ENCODE measurements around the gene OSBP. TPM values are rescaled to one million over a fixed set of nuclear protein-coding genes. Genes with fewer than 3 reads are reported as not detected.

The OSBP gene
- total and polyA plus RNA-seq, 2 experiments from 2014 or later: 11.0 to 39.3 TPM

DNA sequence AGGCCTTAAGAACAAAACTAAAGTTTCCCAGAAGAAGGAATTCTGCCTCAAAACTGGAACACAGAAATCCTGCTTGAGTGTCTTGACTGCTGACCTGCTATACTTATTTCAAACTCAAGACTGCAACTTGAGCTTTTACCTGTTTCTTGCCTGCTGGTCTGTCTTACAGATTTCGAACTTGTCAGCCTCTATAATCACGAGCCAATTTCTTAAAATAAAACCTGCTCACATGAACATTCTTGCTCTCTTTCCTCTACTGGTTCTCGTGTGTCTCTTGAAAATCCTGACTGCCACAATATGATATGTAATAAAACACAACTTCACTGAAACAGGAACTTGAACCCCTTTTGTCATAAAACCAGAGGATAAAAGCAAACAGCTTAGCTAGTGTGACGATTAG is 39.3 kb upstream of the OSBP start:
- TF ChIP-seq, protein P1, sequence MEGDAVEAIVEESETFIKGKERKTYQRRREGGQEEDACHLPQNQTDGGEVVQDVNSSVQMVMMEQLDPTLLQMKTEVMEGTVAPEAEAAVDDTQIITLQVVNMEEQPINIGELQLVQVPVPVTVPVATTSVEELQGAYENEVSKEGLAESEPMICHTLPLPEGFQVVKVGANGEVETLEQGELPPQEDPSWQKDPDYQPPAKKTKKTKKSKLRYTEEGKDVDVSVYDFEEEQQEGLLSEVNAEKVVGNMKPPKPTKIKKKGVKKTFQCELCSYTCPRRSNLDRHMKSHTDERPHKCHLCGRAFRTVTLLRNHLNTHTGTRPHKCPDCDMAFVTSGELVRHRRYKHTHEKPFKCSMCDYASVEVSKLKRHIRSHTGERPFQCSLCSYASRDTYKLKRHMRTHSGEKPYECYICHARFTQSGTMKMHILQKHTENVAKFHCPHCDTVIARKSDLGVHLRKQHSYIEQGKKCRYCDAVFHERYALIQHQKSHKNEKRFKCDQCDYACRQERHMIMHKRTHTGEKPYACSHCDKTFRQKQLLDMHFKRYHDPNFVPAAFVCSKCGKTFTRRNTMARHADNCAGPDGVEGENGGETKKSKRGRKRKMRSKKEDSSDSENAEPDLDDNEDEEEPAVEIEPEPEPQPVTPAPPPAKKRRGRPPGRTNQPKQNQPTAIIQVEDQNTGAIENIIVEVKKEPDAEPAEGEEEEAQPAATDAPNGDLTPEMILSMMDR (conservative IDR thresholded peaks at IDR 0.05; ENCODE audit: low read depth in 2 of 2): no peak
- TF ChIP-seq ZNF114 (CRISPR knock-in tag; IDR thresholded peaks at IDR 0.05): no peak
- TF ChIP-seq EZH2phosphoT487 (IDR thresholded peaks at IDR 0.05; ENCODE audit: unreplicated experiment): no peak
- H3K9me3 Mint-ChIP-seq: no peaks in the 10 kb centered on the region
- no peaks in the 10 kb centered on the region for H3K79me2 ChIP-seq (replicated peaks; ENCODE audit: insufficient read depth)
- ATAC-seq (no peak), DNase-seq (ENCODE audit: low spot score) (no peak)
- H3K4me2 ChIP-seq: no peak overlapping the region
- H3F3A ChIP-seq (replicated peaks; ENCODE audit: low read depth): no peaks in the 10 kb centered on the region
- H3K27me3 ChIP-seq (ENCODE audit: insufficient read depth): no peaks in the 10 kb centered on the region
- peaks cover 76% of the 10 kb centered on the region for H3K36me3 ChIP-seq (ENCODE audit: insufficient read depth)
- no peak overlapping the region for H3K27ac ChIP-seq (ENCODE audit: low read depth)
- H2AFZ ChIP-seq: no peak overlapping the region
- H3K4me3 Mint-ChIP-seq: no peak overlapping the region
- H3K9me2 ChIP-seq (ENCODE audit: insufficient read depth): no peaks in the 10 kb centered on the region
- no peak overlapping the region for H3K27ac Mint-ChIP-seq
- peaks cover 2% of the 10 kb centered on the region; the same call in 1 of the 2 replicates for H3K4me1 ChIP-seq (ENCODE audit: insufficient read depth)
- peaks cover 4% of the 10 kb centered on the region for H3K27me3 Mint-ChIP-seq (ENCODE audit: insufficient read depth, low read depth, poor library complexity)
- peaks cover 88% of the 10 kb centered on the region for H3K36me3 Mint-ChIP-seq (ENCODE audit: low read depth)
- H4K20me1 ChIP-seq (replicated peaks; ENCODE audit: insufficient read depth): no peaks in the 10 kb centered on the region; the same call in 1 of the 2 replicates
- no peak overlapping the region for H3K4me3 ChIP-seq
- H3K4me1 Mint-ChIP-seq: no peaks in the 10 kb centered on the region

DNA sequence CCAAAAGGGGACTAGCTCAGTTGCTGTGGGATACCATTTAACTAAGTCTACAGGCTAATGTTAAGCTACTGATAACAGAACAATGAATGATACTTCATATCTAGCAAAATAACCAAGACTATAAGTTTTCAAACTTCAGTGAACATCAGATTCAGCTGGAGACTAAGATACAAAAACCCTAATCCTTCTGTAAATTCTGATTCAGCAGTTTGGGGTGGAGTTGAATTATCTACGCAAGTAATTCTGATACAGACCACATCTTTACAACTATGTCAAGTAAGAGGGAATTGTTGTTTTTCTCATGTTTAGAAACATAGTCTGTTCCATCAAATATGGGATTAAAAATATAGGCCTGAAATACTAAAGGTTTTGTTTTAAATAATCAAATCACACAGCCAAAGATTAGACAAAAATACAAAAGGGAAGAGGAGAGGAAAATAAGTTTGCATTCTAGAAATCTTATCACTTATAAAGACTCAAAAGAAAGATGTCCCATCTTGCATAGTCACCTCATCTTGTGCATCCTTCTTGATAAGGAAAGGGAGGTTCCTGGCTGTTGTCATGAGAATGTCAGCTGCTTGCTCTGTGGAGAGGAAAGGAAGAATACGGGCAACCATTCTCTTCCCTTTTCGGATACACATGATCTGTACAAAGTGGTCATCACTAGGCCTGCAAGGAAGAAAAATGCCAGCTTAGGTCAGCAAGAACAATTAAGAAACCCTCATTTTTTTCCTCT is 31.8 kb upstream of the OSBP start:
- Mint-ChIP-seq H3K4me1 (no peaks in the 10 kb centered on the region), H3K4me3 (no peak overlapping the region), H3K27me3 (ENCODE audit: insufficient read depth, low read depth, poor library complexity) (peaks cover 2% of the 10 kb centered on the region), H3K9me3 (no peaks in the 10 kb centered on the region), H3K36me3 (ENCODE audit: low read depth) (peaks cover 88% of the 10 kb centered on the region), H3K27ac (no peak overlapping the region)
- Histone ChIP-seq H4K20me1 (replicated peaks; ENCODE audit: insufficient read depth) (peaks cover 6% of the 10 kb centered on the region; the same call in 1 of the 2 replicates), H3K9me2 (ENCODE audit: insufficient read depth) (no peaks in the 10 kb centered on the region), H3K4me3 (no peak overlapping the region), H3K36me3 (ENCODE audit: insufficient read depth) (peaks cover 83% of the 10 kb centered on the region), H3K4me2 (no peak overlapping the region), H3K79me2 (replicated peaks; ENCODE audit: insufficient read depth) (no peaks in the 10 kb centered on the region), H3K4me1 (ENCODE audit: insufficient read depth) (no peaks in the 10 kb centered on the region), H3K27ac (ENCODE audit: low read depth) (no peak overlapping the region), H3F3A (replicated peaks; ENCODE audit: low read depth) (no peaks in the 10 kb centered on the region), H3K27me3 (ENCODE audit: insufficient read depth) (no peaks in the 10 kb centered on the region), H2AFZ (no peak overlapping the region)
- no peak for DNase-seq (ENCODE audit: low spot score)
- ATAC-seq: no peak
- no peak for TF ChIP-seq EZH2 (IDR thresholded peaks at IDR 0.05; ENCODE audit: low read depth, unreplicated experiment)
- TF ChIP-seq EZH2phosphoT487 (IDR thresholded peaks at IDR 0.05; ENCODE audit: unreplicated experiment): no peak
- no peak for TF ChIP-seq NANOG (IDR thresholded peaks at IDR 0.05; ENCODE audit: borderline replicate concordance)
- TF ChIP-seq, protein P2, sequence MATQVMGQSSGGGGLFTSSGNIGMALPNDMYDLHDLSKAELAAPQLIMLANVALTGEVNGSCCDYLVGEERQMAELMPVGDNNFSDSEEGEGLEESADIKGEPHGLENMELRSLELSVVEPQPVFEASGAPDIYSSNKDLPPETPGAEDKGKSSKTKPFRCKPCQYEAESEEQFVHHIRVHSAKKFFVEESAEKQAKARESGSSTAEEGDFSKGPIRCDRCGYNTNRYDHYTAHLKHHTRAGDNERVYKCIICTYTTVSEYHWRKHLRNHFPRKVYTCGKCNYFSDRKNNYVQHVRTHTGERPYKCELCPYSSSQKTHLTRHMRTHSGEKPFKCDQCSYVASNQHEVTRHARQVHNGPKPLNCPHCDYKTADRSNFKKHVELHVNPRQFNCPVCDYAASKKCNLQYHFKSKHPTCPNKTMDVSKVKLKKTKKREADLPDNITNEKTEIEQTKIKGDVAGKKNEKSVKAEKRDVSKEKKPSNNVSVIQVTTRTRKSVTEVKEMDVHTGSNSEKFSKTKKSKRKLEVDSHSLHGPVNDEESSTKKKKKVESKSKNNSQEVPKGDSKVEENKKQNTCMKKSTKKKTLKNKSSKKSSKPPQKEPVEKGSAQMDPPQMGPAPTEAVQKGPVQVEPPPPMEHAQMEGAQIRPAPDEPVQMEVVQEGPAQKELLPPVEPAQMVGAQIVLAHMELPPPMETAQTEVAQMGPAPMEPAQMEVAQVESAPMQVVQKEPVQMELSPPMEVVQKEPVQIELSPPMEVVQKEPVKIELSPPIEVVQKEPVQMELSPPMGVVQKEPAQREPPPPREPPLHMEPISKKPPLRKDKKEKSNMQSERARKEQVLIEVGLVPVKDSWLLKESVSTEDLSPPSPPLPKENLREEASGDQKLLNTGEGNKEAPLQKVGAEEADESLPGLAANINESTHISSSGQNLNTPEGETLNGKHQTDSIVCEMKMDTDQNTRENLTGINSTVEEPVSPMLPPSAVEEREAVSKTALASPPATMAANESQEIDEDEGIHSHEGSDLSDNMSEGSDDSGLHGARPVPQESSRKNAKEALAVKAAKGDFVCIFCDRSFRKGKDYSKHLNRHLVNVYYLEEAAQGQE (IDR thresholded peaks at IDR 0.05; ENCODE audit: unreplicated experiment): no peak
- TF ChIP-seq, protein P3, sequence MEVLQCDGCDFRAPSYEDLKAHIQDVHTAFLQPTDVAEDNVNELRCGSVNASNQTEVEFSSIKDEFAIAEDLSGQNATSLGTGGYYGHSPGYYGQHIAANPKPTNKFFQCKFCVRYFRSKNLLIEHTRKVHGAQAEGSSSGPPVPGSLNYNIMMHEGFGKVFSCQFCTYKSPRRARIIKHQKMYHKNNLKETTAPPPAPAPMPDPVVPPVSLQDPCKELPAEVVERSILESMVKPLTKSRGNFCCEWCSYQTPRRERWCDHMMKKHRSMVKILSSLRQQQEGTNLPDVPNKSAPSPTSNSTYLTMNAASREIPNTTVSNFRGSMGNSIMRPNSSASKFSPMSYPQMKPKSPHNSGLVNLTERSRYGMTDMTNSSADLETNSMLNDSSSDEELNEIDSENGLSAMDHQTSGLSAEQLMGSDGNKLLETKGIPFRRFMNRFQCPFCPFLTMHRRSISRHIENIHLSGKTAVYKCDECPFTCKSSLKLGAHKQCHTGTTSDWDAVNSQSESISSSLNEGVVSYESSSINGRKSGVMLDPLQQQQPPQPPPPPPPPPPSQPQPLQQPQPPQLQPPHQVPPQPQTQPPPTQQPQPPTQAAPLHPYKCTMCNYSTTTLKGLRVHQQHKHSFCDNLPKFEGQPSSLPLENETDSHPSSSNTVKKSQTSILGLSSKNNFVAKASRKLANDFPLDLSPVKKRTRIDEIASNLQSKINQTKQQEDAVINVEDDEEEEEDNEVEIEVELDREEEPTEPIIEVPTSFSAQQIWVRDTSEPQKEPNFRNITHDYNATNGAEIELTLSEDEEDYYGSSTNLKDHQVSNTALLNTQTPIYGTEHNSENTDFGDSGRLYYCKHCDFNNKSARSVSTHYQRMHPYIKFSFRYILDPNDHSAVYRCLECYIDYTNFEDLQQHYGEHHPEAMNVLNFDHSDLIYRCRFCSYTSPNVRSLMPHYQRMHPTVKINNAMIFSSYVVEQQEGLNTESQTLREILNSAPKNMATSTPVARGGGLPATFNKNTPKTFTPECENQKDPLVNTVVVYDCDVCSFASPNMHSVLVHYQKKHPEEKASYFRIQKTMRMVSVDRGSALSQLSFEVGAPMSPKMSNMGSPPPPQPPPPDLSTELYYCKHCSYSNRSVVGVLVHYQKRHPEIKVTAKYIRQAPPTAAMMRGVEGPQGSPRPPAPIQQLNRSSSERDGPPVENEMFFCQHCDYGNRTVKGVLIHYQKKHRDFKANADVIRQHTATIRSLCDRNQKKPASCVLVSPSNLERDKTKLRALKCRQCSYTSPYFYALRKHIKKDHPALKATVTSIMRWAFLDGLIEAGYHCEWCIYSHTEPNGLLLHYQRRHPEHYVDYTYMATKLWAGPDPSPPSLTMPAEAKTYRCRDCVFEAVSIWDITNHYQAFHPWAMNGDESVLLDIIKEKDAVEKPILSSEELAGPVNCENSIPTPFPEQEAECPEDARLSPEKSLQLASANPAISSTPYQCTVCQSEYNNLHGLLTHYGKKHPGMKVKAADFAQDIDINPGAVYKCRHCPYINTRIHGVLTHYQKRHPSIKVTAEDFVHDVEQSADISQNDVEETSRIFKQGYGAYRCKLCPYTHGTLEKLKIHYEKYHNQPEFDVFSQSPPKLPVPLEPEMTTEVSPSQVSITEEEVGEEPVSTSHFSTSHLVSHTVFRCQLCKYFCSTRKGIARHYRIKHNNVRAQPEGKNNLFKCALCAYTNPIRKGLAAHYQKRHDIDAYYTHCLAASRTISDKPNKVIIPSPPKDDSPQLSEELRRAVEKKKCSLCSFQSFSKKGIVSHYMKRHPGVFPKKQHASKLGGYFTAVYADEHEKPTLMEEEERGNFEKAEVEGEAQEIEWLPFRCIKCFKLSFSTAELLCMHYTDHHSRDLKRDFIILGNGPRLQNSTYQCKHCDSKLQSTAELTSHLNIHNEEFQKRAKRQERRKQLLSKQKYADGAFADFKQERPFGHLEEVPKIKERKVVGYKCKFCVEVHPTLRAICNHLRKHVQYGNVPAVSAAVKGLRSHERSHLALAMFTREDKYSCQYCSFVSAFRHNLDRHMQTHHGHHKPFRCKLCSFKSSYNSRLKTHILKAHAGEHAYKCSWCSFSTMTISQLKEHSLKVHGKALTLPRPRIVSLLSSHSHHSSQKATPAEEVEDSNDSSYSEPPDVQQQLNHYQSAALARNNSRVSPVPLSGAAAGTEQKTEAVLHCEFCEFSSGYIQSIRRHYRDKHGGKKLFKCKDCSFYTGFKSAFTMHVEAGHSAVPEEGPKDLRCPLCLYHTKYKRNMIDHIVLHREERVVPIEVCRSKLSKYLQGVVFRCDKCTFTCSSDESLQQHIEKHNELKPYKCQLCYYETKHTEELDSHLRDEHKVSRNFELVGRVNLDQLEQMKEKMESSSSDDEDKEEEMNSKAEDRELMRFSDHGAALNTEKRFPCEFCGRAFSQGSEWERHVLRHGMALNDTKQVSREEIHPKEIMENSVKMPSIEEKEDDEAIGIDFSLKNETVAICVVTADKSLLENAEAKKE (CRISPR knock-in tag; IDR thresholded peaks at IDR 0.05): no peak
- TF ChIP-seq ZNF114 (CRISPR knock-in tag; IDR thresholded peaks at IDR 0.05): no peak
- TF ChIP-seq JUNB (IDR thresholded peaks at IDR 0.05; ENCODE audit: unreplicated experiment): no peak
- no peak for TF ChIP-seq STAT1 (IDR thresholded peaks at IDR 0.05; ENCODE audit: unreplicated experiment)
